K562 (cell line): Measurements from ENCODE around the gene PPARG. TPM values are rescaled to one million over a fixed set of nuclear protein-coding genes. Genes with fewer than 3 reads are reported as not detected.
A peak's percentile ranks its signal among the peaks of the same experiment; 100 is the strongest.

Experiments
- ATAC-seq: fragments of 200-7000 bp; cut with Tn5 transposase; 3 replicates; pipeline ENCODE4 v1.9.1; 2020; ENCODE audit warnings: moderate library complexity
- BruUV-seq: library from RNA; stranded (reverse); fragments of 400-500 nt; replicated peaks from 2 replicates; lab custom pipeline; 2021; lab: Mats Ljungman, UMichigan
- CTCF ChIA-PET: fragments of 300-600 bp; formaldehyde crosslinking; extraction: SDS; loops from one replicate; lab custom pipeline; 2021; ENCODE audit warnings: low intra/inter-chr PET ratio; lab: Yijun Ruan, JAX
- POLR2A ChIA-PET: fragments of 300-600, 350-650 bp; sonication (Branson Sonifier 250); formaldehyde crosslinking; extraction: SDS; loops from one replicate; lab custom pipeline; 2021; ENCODE audit warnings: antibody characterized with exemption, inconsistent platforms; lab: Yijun Ruan, JAX
- DNase-seq, 4 experiments: peaks; one replicate each; pipeline versions ENCODE4 v3.0.0 to v3.0.0-alpha.2; 2011 to 2018; ENCODE audit warnings: low spot score in 3 of 4, mixed read lengths in 3 of 4; ENCODE audit errors: extremely low read depth in 1 of 4
- FAIRE-seq: peaks from 2 replicates; lab custom pipeline; 2011; peaks lifted over from hg19 to GRCh38; lab: Jason Lieb, UNC
- H2AFZ ChIP-seq: 2 replicates; pipeline ENCODE4 v1.6.0; 2011; ENCODE audit warnings: low read depth, low read length, control low read depth, inconsistent platforms
- H3K27ac ChIP-seq: fragments of 200-600 bp; 3 replicates; pipeline ENCODE4 v1.8.0; 2011; ENCODE audit warnings: low read depth, mild to moderate bottlenecking, control low read depth, inconsistent platforms, low read length, moderate library complexity, mixed read lengths; ENCODE audit errors: extremely low read depth
- H3K27me3 ChIP-seq, 2 experiments: fragments of 300-600 bp in 1 of 2; 2 replicates in 1 of 2; 3 replicates in 1 of 2; pipeline versions ENCODE4 v1.6.0 to v1.8.0; 2011; ENCODE audit warnings: inconsistent platforms in 2 of 2, low read length in 2 of 2, mild to moderate bottlenecking in 1 of 2, mixed read lengths in 1 of 2, moderate library complexity in 1 of 2; ENCODE audit not compliant: control insufficient read depth in 2 of 2, insufficient read depth in 2 of 2
- H3K36me3 ChIP-seq: fragments of 300-600 bp; 3 replicates; pipeline ENCODE4 v1.8.0; 2011; ENCODE audit warnings: mild to moderate bottlenecking, low read length, inconsistent platforms; ENCODE audit not compliant: control insufficient read depth, insufficient read depth
- H3K4me1 ChIP-seq, 2 experiments: fragments of 200-600 bp in 1 of 2; replicated peaks in 1 of 2; 2 replicates in 1 of 2; 3 replicates in 1 of 2; pipeline versions ENCODE4 v1.5.1 to v1.8.0; 2011; ENCODE audit warnings: inconsistent platforms in 2 of 2, low read length in 2 of 2, mild to moderate bottlenecking in 1 of 2, mixed read lengths in 1 of 2, moderate library complexity in 1 of 2; ENCODE audit not compliant: control insufficient read depth in 2 of 2, insufficient read depth in 2 of 2
- H3K4me2 ChIP-seq: 2 replicates; pipeline ENCODE4 v1.6.1; 2011; ENCODE audit warnings: low read length, control low read depth, inconsistent platforms, mixed read lengths; ENCODE audit not compliant: insufficient read depth
- H3K4me3 ChIP-seq: fragments of 200-600 bp; sonication (generic), shearing (Covaris generic); 2 replicates; pipeline ENCODE4 v1.5.1; 2016; ENCODE audit warnings: control low read depth, inconsistent platforms
- H3K79me2 ChIP-seq: fragments of 200-600 bp; 3 replicates; pipeline ENCODE4 v1.8.0; 2011; ENCODE audit warnings: low read length, inconsistent platforms; ENCODE audit not compliant: control insufficient read depth, insufficient read depth
- H3K9ac ChIP-seq, 2 experiments: 2 replicates each; pipeline versions ENCODE4 v1.6.0 to v1.6.1; 2011; ENCODE audit warnings: low read depth in 2 of 2, low read length in 2 of 2, control low read depth in 1 of 2, inconsistent platforms in 1 of 2, mild to moderate bottlenecking in 1 of 2, mixed read lengths in 1 of 2; ENCODE audit not compliant: insufficient read depth in 1 of 2
- H3K9me1 ChIP-seq: one replicate; pipeline ENCODE4 v1.6.0; 2011; ENCODE audit warnings: inconsistent platforms, mild to moderate bottlenecking, low read length, moderate library complexity; ENCODE audit not compliant: control insufficient read depth, insufficient read depth
- H3K9me3 ChIP-seq: replicated peaks from 2 replicates; pipeline ENCODE4 v1.5.1; 2011; ENCODE audit warnings: low read depth, low read length, inconsistent platforms; ENCODE audit not compliant: control insufficient read depth, insufficient read depth
- H4K20me1 ChIP-seq: replicated peaks from 2 replicates; pipeline ENCODE4 v1.6.1; 2011; ENCODE audit warnings: low read length, inconsistent platforms, mixed read lengths; ENCODE audit not compliant: control insufficient read depth, insufficient read depth
- CBFA2T3 ChIP-seq: fragments of 450-650 bp; IDR thresholded peaks from 2 replicates; pipeline ENCODE4 v1.6.1; 2017
- CBX3 ChIP-seq, 2 experiments: IDR thresholded peaks; 1 replicate in 1 of 2; 2 replicates in 1 of 2; pipeline ENCODE4 v1.6.1; 2012; ENCODE audit warnings: inconsistent platforms in 2 of 2, low read length in 2 of 2, borderline replicate concordance in 1 of 2, control low read depth in 1 of 2
- E2F6 ChIP-seq, 2 experiments: IDR thresholded peaks; 2 replicates each; pipeline ENCODE4 v1.6.1; 2011; ENCODE audit warnings: borderline replicate concordance in 1 of 2, control low read depth in 1 of 2, low read depth in 1 of 2, low read length in 1 of 2, mild to moderate bottlenecking in 1 of 2, mixed read lengths in 1 of 2, moderate library complexity in 1 of 2; ENCODE audit not compliant: insufficient read depth in 1 of 2, insufficient read length in 1 of 2, poor library complexity in 1 of 2, severe bottlenecking in 1 of 2; ENCODE audit errors: extremely low read depth in 1 of 2
- IFI16 ChIP-seq: fragments of 250-450 bp; sonication (Bioruptor Pico); IDR thresholded peaks from 2 replicates; pipeline ENCODE4 v2.1.2; 2022; ENCODE audit warnings: mild to moderate bottlenecking, inconsistent platforms
- NFE2 ChIP-seq: IDR thresholded peaks from 2 replicates; pipeline ENCODE4 v1.6.1; 2014; ENCODE audit warnings: antibody characterized with exemption, low read depth
- TBL1XR1 ChIP-seq, 2 experiments: IDR thresholded peaks; 2 replicates each; pipeline ENCODE4 v1.6.1; 2012; ENCODE audit warnings: improper control_type of control experiment in 2 of 2, low read length in 2 of 2, mild to moderate bottlenecking in 1 of 2
- ZNF324 ChIP-seq: fragments of 250-450 bp; sonication (Bioruptor Pico); IDR thresholded peaks from 2 replicates; pipeline ENCODE4 v1.4.0; 2020; ENCODE audit warnings: mild to moderate bottlenecking
- ZNF644 ChIP-seq: fragments of 200-800 bp; sonication (Bioruptor generic); IDR thresholded peaks from 2 replicates; pipeline ENCODE4 v1.6.1; 2016; ENCODE audit warnings: low read depth, missing genetic modification characterization, missing compliant biosample characterization
- ZNF707 ChIP-seq: fragments of 250-450 bp; sonication (Bioruptor Pico); conservative IDR thresholded peaks from 2 replicates; pipeline ENCODE4 v1.8.0; 2022; ENCODE audit warnings: inconsistent platforms, mild to moderate bottlenecking, moderate library complexity
- WGBS: fragments of 100-300 bp; shearing (Covaris generic); methylation state at CpG from one replicate; pipeline ENCODE4 v1.1.6; 2016; ENCODE audit warnings: low coverage, mixed read lengths; ENCODE audit not compliant: insufficient coverage; ENCODE audit errors: missing lambda C conversion rate; 5-methylcytosine and 5-hydroxymethylcytosine counted together
- in situ Hi-C: fragments of 300-500 bp; cut with MboI; formaldehyde crosslinking; loops from 4 replicates; pipeline ENCODE4 v1.15.0; 2018; ENCODE audit warnings: inconsistent platforms, mixed read lengths
- intact Hi-C: fragments of 100-400 bp; cut with micrococcal nuclease; formaldehyde crosslinking; loops from 2 replicates; pipeline ENCODE4 v1.14.2; 2022
- polyA plus RNA-seq, 8 experiments: library from polyadenylated mRNA; depleted of rRNA in 4 of 8; stranded (reverse) in 5 of 8; unstranded in 3 of 8; fragments of >200 nt; fragmentation: Nextera tagmentation in 2 of 8; fragmentation: Illumina TruSeq in 1 of 8; extraction: Ambion mirVana in 2 of 8; extraction: Trizol in 1 of 8; gene quantifications; 2 replicates each; pipeline versions ENCODE4 v1.2.1 to v1.2.3, GENCODE V29; 2011 to 2014; ENCODE audit warnings: inconsistent platforms in 1 of 8, missing spikeins in 1 of 8
- total RNA-seq, 7 experiments: library from RNA; depleted of rRNA in 6 of 7; stranded (reverse); fragments of >200 nt in 6 of 7; fragmentation: Illumina TruSeq in 2 of 7; extraction: Trizol in 2 of 7; gene quantifications; 2 replicates each; pipeline versions ENCODE4 v1.2.1 to v1.2.3, GENCODE V29; 2011 to 2021; ENCODE audit warnings: low replicate concordance in 1 of 7
- TF ChIP-seq, protein P1 (sequence below): IDR thresholded peaks from 3 replicates; pipeline ENCODE4 v1.6.1; 2011; ENCODE audit warnings: borderline replicate concordance, mild to moderate bottlenecking, moderate library complexity; ENCODE audit not compliant: insufficient read length; ENCODE audit errors: extremely low read depth
- TF ChIP-seq, protein P2 (sequence below), 2 experiments: fragments of 450-650 bp; IDR thresholded peaks; 2 replicates each; pipeline ENCODE4 v1.6.1; 2018; ENCODE audit warnings: mild to moderate bottlenecking in 2 of 2, low read depth in 1 of 2; ENCODE audit not compliant: partially characterized antibody in 2 of 2

Gene PPARG
- total and polyA plus RNA-seq, 9 of the 15 experiments (the other 6 are each of a cell fraction or from before 2014, with no cell fraction given): not detected

- CTCF ChIA-PET: no interaction called here
- 1% methylated on average over 20 of the region's 20 CpGs for WGBS
- Histone ChIP-seq H2AFZ (no peak overlapping the region; the same call in 1 of the 2 replicates), H4K20me1 (no peaks in the 10 kb centered on the region), H3K79me2 (no peaks in the 10 kb centered on the region), H3K27ac (no peak overlapping the region), H3K9me3 (no peaks in the 10 kb centered on the region), H3K36me3 (no peaks in the 10 kb centered on the region), H3K4me2 (peak overlapping the region; percentile 11; the same call in 1 of the 2 replicates), H3K9ac (no peak overlapping the region), H3K27me3 (peaks cover 3 to 6% of the 10 kb centered on the region in 2 experiments; a peak in 3 of 5 replicates), H3K9me1 (no peaks in the 10 kb centered on the region), H3K4me1 (peaks cover 0 to 15% of the 10 kb centered on the region in 2 experiments; a peak in 2 of 5 replicates), H3K4me3 (no peak overlapping the region)
- FAIRE-seq (peak; percentile 78), ATAC-seq (peak; percentile 95), DNase-seq (peak; percentile 39 to 84 (median 58))
- in situ Hi-C loops: no loop called here
- POLR2A ChIA-PET: interaction anchor here (0.7 to 1.0 kb wide), 3 partner anchors 14 to 92 kb away, joined by 3 to 5 read pairs (median 3); no protein-coding TSS in a partner anchor
- no TSS peak for BruUV-seq
- intact Hi-C loops: no loop called here
- TF ChIP-seq TBL1XR1 (IDR thresholded peaks at IDR 0.05; ENCODE audit: low read length in 2 of 2): peak in 1 of 2 experiments; percentile 51; a peak in 1 of 4 replicates
- peak; percentile 66 for TF ChIP-seq CBFA2T3
- 0 out of 2 replicates have a peak, but pooled peaks have one; percentile 6 for TF ChIP-seq ZNF324 (CRISPR knock-in tag)
- TF ChIP-seq ZNF644 (tag): no peak
- no peak for TF ChIP-seq IFI16 (CRISPR knock-in tag)
- TF ChIP-seq ZNF707 (CRISPR knock-in tag): no peak
- TF ChIP-seq, protein P1, sequence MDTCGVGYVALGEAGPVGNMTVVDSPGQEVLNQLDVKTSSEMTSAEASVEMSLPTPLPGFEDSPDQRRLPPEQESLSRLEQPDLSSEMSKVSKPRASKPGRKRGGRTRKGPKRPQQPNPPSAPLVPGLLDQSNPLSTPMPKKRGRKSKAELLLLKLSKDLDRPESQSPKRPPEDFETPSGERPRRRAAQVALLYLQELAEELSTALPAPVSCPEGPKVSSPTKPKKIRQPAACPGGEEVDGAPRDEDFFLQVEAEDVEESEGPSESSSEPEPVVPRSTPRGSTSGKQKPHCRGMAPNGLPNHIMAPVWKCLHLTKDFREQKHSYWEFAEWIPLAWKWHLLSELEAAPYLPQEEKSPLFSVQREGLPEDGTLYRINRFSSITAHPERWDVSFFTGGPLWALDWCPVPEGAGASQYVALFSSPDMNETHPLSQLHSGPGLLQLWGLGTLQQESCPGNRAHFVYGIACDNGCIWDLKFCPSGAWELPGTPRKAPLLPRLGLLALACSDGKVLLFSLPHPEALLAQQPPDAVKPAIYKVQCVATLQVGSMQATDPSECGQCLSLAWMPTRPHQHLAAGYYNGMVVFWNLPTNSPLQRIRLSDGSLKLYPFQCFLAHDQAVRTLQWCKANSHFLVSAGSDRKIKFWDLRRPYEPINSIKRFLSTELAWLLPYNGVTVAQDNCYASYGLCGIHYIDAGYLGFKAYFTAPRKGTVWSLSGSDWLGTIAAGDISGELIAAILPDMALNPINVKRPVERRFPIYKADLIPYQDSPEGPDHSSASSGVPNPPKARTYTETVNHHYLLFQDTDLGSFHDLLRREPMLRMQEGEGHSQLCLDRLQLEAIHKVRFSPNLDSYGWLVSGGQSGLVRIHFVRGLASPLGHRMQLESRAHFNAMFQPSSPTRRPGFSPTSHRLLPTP: no peak
- peak in 1 of 2 experiments; percentile 39 for TF ChIP-seq E2F6 (IDR thresholded peaks at IDR 0.05; ENCODE audit: borderline replicate concordance in 1 of 2, extremely low read depth in 1 of 2, insufficient read depth in 1 of 2, insufficient read length in 1 of 2, low read depth in 1 of 2, low read length in 1 of 2, poor library complexity in 1 of 2, severe bottlenecking in 1 of 2)
- TF ChIP-seq CBX3 (IDR thresholded peaks at IDR 0.05; ENCODE audit: borderline replicate concordance in 1 of 2, low read length in 2 of 2): peak in 1 of 2 experiments; percentile 18; a peak in 1 of 3 replicates
- TF ChIP-seq NFE2: 0 out of 2 replicates have a peak, but pooled peaks have one; percentile 42
- TF ChIP-seq, protein P2, sequence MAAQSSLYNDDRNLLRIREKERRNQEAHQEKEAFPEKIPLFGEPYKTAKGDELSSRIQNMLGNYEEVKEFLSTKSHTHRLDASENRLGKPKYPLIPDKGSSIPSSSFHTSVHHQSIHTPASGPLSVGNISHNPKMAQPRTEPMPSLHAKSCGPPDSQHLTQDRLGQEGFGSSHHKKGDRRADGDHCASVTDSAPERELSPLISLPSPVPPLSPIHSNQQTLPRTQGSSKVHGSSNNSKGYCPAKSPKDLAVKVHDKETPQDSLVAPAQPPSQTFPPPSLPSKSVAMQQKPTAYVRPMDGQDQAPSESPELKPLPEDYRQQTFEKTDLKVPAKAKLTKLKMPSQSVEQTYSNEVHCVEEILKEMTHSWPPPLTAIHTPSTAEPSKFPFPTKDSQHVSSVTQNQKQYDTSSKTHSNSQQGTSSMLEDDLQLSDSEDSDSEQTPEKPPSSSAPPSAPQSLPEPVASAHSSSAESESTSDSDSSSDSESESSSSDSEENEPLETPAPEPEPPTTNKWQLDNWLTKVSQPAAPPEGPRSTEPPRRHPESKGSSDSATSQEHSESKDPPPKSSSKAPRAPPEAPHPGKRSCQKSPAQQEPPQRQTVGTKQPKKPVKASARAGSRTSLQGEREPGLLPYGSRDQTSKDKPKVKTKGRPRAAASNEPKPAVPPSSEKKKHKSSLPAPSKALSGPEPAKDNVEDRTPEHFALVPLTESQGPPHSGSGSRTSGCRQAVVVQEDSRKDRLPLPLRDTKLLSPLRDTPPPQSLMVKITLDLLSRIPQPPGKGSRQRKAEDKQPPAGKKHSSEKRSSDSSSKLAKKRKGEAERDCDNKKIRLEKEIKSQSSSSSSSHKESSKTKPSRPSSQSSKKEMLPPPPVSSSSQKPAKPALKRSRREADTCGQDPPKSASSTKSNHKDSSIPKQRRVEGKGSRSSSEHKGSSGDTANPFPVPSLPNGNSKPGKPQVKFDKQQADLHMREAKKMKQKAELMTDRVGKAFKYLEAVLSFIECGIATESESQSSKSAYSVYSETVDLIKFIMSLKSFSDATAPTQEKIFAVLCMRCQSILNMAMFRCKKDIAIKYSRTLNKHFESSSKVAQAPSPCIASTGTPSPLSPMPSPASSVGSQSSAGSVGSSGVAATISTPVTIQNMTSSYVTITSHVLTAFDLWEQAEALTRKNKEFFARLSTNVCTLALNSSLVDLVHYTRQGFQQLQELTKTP (IDR thresholded peaks at IDR 0.05; ENCODE audit: low read depth in 1 of 2, partially characterized antibody in 2 of 2): peak in 1 of 2 experiments; percentile 65
These were observed 116.8 kb downstream of the PPARG start for GRCh38 chr3:12405432-12406272.
